OCI-M2 (cell line): ENCODE data around the gene RCOR1.
"Not testable (repeated sequence)": the region's sequence is repeated elsewhere in the genome, so short reads cannot be mapped to it uniquely, and the experiment has no call there.

Experiments used
- DNase-seq: peaks from one replicate; lab custom pipeline; 2025; ENCODE audit not compliant: unreplicated experiment; lab: John Stamatoyannopoulos, UW

The RCOR1 gene

DNA sequence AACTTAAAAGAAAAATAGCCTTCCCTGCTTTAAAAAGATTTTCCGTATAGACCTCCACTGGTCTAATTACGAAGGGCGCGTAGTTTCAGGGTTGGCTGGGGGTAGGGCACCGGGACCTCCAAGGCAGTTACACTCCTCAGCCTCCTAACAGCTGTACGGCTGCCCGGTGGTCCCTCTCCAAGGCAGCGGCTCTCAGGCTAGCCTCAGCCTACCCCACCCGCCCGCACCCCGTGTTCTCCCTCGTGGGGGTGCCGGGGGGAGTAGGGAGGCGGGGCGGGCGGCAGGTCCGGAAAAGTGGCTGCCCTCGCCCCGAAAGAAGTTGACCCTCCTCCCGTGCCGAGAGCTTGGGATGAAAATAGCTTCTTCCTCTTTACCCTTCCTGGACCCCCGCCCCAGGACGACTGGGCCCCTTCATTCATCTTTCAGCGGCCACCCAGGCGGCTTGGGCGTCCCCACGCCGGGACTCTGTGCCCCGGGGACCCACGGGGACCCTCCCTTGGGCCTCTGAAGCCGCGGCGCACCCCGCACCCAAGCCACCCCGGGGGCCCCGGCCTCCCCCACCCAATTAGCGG lies 991 bp upstream of the RCOR1 start:
- DNase-seq, result no peak

DNA sequence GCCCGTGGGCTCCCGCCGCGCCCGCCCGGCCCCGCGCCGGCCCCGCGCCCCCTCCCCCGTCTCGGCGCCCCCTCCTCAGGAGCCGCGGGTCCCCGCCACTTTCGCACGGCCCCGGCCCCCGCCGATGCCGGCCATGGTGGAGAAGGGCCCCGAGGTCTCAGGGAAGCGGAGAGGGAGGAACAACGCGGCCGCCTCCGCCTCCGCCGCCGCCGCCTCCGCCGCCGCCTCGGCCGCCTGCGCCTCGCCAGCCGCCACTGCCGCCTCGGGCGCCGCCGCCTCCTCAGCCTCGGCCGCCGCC lies 263 bp downstream of the RCOR1 start:
- no peak for DNase-seq

DNA sequence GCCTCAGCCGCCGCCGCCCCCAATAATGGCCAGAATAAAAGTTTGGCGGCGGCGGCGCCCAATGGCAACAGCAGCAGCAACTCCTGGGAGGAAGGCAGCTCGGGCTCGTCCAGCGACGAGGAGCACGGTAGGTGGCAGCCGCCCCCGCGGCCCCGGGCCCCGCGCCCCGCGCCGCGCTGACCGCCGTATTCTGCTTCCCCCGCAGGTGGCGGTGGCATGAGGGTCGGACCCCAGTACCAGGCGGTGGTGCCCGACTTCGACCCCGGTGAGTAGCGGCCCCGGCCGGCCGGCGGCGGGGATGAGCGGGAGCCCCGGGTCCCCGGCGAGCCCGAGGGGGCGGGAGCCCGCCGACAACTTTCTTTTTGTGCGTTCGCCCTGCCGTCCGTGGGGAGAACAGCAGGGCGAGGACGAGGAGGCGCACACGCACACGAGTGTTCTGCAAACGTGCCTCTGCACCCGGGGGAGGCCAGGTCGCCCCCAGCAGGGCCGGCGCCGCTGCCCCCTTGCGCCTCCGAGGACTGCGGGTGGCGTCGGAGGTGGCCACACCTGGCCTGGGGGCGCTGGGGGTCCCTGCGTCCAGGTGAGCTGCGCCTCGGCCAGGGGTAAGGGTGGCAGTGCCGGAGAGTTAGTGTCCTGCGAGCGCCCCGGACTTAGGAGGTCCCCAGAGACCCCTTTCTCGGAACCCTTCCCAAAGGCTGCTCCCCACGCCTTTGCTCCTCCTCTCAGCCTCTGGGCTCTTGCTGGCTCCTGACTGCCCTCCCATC lies 794 bp downstream of the RCOR1 start:
- no peak for DNase-seq

DNA sequence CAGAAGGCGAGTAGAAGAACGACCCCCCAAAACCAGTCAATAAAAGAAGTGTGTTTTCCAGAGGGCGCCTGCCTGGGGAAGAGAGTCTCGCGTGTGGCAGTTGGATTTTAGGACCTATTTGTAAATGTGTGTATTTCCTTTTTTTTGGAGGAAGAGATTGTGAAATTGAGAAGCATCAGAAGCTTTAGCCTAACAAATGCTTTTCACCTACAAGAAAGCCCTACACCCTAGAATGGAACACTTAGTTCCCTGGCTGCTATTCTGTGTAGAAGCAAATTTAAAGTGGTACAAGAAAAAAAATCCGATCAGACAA lies 1.3 kb downstream of the RCOR1 start:
- no peak for DNase-seq

DNA sequence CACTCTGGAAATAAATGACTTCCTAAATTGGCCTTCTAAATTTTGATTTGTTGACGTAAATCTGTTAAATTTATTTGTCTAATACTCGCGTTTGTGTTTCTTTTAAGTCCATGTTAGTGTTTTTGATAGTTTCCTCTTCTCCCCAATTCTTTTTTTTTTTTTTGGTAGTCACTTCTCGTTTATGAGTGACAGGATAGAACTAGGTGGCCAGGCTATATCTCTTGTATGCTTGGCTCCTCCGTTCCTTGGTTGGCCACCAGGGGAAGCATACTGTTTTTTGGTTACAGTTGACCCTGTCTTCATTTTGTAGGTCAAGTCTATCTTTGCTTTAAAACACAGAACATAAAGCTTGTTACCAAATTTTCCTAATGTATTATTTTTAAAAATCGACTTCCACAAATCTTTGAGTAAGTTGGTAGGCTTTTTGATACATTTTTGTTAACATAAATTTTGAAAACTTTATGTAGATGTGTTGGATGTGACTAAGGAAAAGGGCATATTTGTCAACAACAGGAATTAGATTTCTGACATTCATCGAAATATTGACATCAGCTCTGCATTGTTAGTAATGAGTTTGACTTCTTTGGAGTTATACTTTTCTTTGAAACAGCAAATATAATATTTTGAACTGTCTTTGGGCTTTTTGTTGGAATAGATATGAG lies 2.2 kb downstream of the RCOR1 start:
- peak; percentile 80 for DNase-seq

DNA sequence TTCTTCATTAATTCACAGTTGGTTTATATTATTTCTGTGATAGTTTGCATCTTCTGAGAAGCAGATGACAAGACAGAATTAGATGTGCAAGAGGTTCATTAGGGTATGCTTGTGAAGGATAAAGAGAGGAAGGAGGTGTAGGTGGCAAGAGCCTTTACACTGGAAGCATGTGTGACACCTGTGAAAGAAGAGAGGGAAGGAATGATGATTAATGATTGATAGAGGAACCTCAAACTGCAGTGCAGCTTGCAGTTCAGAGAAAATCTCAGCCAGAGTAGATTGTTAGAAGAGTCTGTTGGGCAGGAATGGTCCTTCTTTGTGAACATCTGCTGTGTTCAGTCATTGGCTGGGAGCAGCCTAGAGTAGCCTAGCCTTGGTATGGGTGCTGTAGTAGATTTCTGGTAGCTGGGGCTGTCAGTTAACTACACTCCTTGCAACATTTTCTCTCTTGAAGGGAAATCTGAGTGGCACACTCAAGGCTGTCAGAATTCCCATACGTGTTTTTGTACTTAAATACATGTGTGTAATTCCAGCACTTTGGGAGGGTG lies 9.0 kb downstream of the RCOR1 start:
- DNase-seq, result no peak

DNA sequence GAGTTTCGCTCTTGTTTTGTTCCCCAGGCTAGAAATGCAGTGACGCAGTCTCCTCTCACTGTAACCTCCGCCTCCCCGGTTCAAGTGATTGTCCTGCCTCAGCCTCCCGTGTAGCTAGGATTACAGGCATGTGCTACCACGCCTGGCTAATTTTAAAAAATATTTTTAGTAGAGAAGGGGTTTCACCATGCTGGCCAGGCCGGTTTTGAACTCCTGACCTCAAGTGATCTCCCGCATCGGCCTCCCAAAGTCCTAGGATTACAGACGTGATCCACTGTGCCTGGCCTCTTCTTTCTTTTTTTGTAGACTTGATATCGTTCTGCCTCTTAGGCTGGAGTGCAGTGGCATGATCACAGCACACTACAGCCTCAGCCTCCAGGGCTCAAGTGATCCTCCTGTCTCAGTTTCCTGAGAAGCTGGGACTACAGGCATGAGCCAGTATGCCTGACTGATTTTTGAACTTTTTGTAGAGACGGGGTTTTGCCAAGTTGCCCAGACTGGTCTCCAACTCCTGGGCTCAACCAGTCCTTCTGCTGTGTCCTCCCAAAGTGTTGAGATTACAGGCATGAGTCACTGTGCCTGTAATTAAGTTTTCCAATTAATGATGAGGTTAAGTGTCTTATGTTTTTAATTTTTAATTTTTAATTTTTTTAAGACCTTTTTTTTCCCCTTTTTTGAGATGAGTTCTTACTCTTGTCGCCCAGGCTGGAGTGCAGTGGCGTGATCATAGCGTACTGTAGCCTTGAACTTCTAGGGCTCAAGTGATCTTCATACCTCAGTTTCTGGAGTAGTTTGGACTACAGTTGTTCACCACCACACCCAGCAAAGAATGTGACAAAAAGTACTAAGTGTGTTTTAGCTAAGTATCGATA lies 10.2 kb downstream of the RCOR1 start:
- DNase-seq, result no peak

DNA sequence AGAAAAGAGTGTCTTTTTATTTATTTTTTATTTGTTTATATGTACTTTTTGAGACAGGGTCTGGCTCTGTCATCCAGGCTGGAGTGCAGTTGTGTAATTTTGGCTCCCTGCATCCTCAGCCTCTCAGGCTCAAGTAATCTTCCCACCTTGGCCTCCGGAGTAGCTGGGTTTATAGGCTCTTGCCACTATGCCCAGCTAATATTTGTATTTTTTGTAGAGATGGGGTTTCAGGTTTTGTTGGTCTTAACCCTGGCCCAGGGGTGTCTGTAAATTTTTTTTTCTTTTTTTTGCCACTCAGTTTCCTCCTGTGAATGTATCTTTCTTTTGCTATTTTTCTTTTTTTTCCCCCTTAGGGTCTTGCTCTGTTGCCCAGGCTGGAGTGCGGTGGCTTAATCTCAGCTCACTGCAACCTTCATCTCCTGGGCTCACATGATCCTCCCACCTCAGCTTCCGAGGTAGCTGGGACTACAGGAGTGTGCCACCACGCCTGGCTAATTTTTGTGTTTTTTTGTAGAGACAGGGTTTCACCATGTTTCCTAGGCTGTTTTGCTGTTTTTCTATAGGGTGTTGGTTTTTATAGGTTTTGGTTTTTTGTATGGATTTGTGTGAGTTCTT lies 11.0 kb downstream of the RCOR1 start:
- DNase-seq, result no peak

DNA sequence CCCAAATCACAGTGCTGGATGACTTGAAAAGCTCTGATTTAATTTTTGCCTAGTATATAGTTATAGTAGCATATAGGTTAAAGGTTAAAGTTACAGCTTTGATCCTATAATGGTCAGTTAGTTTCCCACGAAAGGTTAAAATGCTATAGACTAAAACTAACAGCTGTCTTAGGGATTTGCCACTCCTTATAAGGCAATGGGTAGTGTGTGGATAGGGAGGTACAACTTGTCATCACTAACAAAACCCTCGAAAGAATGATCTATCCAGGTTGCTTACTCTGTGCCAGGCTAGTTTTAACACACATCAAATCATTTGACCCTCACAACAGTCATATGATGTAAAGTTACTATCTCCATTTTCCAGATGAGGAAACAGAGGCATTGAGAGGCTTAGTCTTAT lies 11.7 kb downstream of the RCOR1 start:
- no peak for DNase-seq

DNA sequence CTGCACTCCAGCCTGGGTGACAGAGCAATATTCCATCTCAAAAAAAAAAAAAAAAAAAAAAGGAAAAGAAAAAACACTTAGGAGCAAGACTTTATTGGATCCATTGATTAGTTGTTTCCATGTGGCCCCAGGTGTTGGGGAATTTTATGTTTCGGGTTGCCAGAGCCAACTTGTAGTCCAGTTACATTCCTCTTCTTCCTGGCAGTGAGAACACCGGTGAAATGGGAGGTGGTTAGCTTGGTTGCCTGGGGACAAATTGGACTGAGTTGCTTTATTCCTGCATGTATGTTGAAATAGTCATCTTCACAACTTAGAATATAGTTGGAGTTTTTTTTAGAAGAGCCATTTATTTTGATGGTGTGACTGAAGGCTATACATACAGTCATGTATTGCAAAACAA lies 12.6 kb downstream of the RCOR1 start:
- no peak for DNase-seq

DNA sequence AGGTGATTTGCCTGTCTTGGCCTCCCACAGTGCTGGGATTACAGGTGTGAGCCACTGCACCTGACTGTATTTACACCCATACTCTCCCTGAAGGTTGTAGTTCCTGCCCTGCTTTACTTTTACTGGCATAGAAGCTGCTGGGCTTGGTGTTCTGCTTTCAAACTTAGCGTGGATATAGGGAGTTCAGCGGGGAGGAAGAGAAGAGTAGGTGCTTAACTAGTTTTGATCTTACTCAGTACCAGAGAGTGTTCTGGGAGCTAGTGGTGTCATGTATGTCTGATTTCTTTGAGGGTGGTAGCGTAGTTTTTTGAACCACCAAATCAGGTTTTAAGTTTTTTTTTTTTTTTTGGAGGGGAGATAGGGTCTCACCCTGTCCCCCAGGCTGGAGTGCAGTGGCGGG lies 13.8 kb downstream of the RCOR1 start:
- DNase-seq, result no peak

DNA sequence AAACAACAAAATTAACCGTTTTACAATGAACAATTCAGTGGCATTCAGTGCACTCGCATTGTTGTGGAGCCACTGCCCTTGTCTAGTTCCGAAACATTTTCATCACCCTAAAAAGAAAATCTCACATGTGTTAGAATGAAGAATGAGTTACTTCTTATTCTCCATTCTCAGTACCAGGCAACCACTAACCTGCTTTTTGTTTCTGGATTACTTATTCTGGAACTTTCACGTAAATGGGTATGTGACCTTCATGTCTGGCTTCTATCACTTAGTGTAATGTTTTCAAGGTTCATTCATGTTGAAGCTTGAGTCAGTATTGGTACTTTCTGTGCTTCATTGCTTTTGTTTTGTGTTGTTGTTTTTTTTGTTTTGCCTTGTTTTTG lies 15.6 kb downstream of the RCOR1 start:
- DNase-seq, result no peak

DNA sequence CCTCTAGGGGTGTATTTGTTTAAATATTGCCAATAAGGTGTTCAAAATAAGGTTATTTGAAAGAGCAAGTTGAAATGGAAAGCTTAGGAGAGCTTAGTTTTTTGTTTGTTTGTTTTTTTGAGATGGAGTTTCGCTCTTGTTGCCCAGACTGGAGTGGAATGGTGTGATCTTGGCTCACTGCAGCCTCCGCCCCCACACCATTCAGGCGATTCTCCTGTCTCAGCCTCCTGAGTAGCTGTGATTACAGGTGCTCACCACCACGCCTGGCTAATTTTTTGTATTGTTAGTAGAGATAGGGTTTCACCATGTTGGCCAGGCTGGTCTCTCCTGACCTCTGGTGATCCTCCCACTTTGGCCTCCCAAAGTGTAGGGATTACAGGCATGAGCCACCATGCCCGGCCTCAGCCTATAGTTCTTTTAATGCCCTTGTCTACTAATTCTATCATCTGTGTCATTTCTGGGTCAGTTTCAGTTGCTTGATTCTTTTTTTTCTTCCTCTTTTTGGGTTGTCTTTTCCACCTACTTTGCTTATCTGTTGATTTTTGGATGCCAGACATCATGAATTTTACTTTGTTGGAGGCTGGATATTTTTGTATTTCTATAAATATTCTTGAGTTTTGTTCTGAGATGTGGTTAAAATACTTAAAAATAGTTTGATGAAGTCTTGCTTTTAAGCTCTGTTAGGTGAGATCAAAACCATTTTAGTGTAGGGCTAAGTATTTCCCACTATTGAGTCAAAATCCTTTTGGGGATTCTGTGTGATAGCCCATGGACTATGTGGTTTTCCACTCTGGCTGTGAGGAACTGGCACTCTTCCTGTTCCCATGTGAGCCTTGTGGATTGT lies 18.7 kb downstream of the RCOR1 start:
- no peak for DNase-seq

DNA sequence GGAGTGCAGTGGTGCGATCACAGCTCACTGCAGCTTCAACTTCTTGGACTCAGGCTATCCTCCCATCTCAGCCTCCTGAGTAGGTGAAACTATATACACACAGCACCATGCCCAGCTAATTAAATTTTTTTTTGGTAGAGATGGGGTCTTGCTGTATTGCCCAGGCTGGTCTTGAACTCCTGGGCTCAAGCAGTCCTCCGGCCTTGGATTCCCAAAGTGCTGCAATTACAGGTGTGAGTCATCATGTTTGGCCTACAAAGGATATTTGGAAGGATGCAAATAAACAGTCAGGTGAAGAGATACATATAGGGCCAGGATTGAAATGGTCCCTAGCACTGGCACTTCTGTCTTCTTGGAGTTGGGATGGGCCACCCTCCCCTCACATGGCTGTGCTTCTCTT lies 23.9 kb downstream of the RCOR1 start:
- no peak for DNase-seq

DNA sequence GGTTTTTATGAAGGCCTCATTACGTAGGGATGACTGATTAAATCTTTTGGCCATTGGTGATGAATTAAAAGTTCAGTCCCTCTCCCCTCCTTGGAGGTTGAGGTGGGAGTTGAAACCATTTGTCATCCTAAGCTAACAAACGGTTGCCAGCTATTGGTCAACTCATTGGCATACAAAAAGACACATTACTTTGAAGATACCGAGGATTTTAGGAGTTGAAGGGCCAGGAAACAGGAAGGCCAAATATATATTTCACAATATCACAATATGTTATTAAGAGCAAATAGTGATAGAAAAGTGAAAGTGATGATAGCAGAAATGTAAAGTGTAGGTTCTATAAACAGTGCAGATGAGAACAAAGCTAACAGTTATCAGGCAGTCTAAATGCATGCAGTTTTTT lies 24.4 kb downstream of the RCOR1 start:
- DNase-seq, result no peak

DNA sequence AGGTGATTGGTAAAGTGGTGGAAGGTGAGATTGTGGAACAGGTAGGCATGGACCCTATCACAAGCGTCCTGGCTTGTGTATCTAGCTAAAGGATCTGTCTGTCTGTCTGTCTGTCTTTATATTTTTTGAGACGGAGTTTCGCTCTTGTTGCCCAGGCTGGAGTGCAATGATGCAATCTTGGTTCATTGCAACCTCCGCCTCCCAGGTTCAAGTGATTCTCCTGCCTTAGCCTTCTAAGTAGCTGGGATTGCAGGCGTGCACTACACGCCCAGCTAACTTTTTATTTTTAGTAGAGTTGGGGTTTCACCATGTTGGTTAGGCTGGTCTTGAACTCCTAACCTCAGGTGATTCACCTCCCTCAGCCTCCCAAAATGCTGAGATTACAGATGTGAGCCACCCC lies 26.6 kb downstream of the RCOR1 start:
- not testable (repeated sequence) for DNase-seq

DNA sequence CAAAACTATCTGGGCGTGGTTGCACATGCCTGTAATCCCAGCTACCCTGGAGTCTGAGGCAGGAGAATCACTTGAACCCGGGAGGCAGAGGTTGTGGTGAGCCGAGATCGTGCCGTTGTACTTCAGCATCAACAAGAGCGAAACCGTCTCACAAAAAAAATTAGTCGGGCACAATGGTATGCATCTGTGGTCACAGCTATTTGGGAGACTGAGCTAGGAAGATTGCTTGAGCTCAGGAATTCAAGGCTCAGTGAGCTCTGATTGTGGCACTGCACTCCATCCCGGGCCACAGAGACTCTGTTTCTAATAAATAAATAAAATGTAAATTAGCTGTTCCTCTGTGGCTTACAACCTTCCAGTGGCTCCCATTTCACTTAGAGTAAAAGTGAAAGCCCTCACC lies 28.0 kb downstream of the RCOR1 start:
- no peak for DNase-seq

DNA sequence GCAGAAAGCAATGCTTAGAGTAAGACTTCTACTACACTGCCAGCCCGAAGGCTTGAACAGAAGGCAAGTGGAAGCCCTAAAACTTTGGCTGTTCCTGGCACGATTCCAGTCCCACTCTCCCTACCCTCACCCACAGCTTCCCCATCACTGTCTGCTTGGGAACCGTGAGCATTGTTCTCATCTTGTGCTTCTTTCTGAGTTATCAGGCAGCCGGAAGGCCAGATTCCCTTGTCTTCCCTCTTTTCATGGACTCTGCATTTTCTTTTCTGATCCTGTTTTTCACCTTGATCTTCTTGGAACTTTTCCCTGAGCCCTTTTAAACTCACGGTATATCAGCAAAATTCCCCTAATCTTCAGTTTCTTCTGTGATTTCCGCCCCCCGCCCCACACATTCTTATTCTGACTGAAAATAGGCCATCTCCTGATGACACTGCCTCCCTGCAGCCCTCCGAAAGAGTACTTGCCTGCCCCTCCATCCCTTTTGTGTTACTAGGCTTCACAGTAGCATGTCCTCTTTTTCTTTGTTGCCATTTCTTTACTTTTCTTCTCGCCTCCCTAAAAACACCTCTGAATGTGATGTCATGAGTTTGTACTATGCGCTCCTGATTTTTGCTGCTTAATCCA lies 29.9 kb downstream of the RCOR1 start:
- DNase-seq, result no peak

DNA sequence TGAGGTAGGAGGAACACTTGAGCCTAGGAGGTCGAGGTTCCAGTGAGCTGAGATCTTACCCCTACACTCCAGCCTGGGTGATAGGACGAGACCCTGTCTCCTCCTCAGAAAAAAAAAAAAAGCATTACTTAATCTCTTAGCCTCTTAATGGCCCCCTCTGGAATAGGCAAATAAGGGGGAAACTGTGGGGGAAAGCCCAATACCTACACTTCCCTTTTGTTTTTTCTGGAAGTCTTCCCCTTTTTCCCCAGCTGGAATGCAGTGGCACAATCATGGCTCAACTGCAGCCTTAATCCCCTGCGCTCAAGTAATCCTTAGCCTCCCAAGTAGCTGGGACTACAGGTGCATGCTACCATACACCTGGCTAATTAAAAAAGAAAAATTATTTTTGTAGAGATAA lies 32.2 kb downstream of the RCOR1 start:
- DNase-seq, result no peak
